HUDEP-2 (cell line): Measurements from ENCODE around the gene PHPT1.
"Not testable (repeated sequence)": the region's sequence is repeated elsewhere in the genome, so short reads cannot be mapped to it uniquely, and the experiment has no call there.

Experiments used
- DNase-seq, 76 experiments: peaks; one replicate each; lab custom pipeline; 2025; ENCODE audit not compliant: unreplicated experiment in 76 of 76; lab: John Stamatoyannopoulos, UW

Gene PHPT1

DNA sequence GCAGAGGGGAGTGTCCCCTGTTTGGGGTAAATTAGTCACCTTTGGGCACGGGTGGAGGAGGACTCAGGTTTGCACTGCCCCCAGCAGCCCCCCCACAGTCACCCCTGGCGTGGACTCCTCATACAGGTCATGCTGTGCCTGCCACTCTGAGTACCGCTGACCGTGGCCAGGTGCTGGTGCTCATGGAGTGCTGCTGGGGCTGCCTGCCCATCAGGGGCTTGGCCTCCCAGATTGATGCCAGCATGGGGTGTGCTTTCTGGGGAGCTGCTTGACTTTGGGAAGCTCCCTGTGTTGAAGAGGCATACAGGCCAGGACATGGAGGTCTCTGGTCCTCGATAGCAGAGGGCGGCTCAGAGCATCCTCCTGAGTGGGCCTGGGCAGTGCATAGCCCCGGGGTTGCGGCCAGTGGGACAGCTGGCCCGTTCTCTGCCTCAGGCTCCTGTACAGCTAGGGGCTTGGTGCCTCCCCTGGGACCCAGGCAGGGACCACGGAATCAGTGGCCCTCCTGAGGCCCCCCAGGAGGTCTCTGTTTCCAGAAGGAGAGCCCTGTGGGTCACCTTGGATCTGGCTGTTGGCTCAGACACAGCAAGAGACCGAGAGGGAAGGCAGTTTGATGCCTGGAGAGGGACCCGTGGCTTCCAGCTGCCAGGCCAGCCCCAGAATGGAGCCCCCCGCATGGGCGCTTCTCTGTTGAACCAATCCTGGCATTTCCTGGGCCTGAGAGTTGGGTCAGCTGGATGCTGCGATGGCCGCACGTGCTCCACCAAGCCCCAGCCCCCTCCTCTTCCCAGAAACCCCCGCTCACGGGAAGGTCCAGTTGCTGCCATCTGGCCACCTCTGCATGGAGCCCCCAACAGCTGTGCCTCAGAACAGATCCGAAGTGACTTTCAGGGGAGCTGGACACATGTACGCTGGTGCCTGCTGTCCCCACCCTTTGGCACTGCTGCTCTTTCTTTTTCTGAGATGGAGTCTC lies 13.0 kb upstream of the PHPT1 start:
- no peak for DNase-seq

DNA sequence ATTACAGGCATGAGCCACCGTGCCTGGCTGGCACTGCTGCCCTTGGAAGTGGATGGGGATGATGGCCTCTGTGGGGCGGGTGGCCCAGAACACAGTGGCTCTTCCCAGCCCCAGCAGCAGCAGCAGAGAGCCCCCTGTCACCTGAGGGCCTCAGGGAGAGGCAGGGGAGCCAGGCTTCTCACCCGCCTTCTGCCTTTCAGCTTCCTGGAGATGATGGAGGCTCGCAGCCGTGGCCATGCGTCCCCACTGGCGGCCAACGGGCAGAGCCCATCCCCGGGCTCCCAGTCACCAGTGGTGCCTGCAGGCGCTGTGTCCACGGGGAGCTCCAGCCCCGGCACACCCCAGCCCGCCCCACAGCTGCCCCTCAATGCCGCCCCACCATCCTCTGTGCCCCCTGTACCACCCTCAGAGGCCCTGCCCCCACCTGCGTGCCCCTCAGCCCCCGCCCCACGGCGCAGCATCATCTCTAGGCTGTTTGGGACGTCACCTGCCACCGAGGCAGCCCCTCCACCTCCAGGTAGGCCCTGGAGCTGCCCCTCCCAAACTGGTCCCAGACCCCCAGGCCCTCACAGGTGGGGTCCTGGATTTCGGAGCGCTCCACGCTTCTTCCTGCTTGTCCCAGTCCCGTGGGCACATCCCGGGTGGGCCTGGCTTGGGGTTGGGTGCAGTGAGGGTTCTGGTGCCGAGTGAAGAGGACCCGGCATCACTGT lies 11.9 kb upstream of the PHPT1 start:
- no peak for DNase-seq

DNA sequence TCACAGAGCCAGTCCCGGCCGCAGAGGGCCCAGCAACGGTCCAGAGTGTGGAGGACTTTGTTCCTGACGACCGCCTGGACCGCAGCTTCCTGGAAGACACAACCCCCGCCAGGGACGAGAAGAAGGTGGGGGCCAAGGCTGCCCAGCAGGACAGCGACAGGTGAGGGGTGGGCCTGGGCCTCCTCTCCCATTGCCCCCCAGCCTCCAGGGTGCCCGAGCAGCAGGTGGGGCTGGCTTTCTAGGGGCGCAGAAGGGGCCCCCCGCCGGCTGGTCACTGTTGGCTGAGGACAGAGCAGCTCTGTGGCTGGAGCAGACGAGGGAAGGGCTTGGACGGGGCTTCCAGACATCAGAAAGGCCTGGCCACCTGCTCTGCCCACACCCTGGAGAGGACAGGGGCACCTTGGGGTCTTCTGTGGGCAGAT lies 11.3 kb upstream of the PHPT1 start:
- not testable (repeated sequence) for DNase-seq

DNA sequence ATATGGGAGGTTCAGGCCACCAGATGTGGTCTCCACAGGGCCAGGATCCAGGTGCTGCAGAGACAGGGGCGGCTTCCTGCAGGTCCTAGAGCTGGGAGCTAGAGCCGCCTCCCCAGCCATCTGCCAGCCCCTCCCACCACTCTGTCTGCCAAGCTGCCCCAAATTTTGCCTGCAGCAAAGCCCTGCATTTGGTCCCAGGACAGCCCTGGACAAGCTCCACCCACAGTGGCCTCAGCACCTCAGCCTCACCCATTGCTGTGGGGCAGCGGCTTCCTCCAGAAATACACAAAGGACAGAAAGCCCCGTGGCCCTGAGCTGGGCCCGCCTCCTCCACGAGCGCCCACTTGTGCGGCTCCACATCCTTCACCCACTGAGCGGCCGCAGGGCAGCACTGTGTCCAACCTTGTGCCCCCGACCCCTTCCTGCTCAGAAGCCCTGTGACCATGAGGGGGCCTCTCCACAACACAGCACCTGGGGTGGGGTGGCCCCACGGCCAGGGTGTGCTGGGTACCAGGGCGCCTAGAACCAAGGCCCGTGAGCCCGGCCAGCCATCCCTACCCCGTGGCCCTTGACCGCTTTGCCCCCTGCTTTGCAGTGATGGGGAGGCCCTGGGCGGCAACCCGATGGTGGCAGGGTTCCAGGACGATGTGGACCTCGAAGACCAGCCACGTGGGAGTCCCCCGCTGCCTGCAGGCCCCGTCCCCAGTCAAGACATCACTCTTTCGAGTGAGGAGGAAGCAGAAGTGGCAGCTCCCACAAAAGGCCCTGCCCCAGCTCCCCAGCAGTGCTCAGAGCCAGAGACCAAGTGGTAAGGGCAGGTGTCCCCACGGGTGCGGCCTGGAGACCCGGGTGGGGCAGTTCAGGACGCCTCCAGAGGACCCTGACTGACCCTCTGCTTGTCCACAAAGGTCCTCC lies 10.6 kb upstream of the PHPT1 start:
- DNase-seq = peak in 3 of 76 experiments; percentile 11 to 25 (median 20)

DNA sequence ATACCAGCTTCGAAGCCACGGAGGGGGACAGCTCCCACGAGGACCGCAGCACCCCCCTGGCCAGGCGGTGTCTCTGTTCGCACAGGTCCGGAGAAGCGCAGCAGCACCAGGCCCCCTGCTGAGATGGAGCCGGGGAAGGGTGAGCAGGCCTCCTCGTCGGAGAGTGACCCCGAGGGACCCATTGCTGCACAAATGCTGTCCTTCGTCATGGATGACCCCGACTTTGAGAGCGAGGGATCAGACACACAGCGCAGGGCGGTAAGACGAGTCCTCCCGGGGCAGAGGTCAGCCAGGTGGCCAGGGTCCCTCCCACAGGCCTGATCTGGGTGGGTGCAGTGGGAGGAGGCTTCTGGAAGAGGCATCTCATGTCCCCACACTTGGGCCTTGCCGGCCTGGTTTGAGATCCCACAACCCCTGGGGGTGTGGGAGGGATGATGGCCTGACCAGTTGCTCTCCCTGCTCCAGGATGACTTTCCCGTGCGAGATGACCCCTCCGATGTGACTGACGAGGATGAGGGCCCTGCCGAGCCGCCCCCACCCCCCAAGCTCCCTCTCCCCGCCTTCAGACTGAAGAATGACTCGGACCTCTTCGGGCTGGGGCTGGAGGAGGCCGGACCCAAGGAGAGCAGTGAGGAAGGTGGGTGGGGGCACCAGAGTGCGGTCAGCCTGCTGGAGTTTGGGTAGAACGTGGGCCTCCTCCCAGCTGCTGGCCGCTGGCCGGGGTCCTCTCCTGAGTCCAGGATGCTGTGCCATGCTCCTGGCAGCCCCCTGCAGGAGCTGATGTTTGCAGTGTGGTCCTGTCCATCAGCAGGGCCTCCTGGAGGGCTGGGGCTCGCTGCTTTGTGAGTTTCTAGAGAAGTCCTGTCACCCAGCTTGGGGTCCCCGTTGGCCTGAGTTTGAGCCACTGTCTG lies 9.7 kb upstream of the PHPT1 start:
- DNase-seq = no peak

DNA sequence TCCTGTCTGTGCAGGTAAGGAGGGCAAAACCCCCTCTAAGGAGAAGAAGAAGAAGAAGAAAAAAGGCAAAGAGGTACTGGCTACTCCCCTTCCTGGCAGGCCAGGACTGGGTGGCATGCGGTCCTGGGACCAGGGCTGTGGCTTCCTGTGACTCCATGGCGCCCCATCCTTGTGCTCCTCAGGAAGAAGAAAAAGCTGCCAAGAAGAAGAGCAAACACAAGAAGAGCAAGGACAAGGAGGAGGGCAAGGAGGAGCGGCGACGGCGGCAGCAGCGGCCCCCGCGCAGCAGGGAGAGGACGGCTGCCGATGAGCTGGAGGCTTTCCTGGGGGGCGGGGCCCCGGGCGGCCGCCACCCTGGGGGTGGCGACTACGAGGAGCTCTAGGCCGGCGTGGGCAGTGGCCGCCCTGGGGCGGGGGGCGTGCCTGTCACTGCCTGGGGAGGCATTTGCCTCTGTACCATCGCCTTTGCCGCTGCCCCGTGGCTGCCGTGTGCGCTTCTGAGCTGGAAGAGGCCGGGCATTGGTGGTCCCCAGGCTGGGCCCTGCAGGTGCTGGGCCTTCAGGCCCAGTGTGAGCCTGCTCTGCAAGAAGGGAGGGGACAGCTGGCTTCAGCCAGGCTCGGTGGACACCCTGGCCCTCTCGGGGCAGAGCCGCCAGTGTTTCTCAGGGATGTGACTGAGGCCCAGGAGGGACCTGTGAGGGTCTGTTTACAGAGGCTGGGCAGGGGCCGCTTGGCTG lies 8.9 kb upstream of the PHPT1 start:
- DNase-seq = peak in 6 of 76 experiments; percentile 14 to 37 (median 26)

DNA sequence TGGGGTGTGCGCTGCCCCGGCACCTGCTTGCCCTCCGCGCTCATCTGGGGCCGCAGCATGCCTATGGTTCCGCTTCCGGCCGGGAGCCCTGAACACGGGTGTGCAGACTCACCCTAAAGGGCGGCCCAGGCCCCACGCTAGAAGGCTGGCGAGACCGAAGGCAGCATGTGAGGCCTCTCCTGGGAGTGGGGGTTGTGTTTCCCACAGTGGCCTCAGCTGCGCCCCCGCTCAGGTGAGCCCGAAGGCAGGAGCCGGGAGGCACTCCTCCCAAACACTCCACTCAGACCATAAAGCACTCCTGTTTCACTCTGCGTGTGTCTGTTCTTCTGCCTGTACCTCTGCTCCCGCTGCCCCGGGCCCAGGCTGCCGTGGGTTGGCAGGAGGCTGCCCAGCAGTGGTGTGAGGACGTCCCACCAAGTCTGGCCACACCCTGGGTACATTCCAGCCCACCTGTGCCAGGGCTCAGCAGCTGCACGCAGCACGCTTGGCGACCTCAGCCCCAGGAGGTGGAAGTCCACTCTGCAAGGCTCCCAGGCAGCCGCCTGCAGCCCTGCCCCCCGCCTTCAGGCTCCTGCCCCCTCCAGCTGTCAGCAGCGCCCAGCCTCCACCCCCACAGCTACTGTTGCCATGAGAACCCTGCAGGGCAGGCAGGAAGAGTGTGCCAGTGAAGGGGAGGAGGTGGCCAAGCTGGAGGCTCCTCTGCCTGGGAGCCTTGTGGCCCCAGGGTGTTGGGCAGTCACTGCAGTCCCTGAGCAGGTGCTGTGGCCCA lies 8.1 kb upstream of the PHPT1 start:
- peak in 63 of 76 experiments; percentile 9 to 86 (median 54) for DNase-seq

DNA sequence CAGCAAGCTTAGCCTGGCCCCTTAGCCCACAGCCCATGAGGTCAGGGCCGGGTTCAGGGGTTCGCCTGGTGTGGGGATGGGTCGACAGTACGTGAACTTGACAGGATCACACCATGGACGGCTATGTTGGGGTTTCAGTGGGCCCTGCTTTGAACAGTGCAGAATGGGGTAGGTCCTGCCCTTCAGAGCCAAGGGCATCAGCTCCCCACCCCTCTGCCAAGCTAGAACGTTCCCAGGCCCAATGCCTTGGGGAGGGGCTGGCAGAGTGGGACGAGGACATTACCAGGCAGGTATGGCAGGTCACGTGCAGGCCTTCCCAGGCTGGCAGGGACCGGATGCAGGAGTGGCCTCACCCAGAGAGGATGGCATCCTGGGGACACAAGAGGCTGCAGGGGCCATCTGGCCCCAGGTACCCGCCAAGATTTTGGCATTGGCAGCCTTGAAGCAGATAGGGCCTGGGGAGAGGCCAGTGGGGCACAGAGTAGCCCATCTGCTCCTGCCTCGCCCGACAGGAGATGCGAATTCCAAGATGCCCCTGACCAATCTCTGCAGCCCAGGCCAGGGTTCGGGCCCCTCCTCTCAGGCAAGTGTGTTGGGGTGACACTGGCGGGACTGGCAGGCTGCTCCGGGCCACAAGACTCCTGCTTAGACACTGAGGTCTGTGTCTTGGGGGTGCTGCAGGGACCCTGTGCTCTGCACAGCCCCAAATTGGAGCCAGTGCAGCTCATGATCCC lies 7.4 kb upstream of the PHPT1 start:
- peak in 1 of 76 experiments; percentile 32 for DNase-seq

DNA sequence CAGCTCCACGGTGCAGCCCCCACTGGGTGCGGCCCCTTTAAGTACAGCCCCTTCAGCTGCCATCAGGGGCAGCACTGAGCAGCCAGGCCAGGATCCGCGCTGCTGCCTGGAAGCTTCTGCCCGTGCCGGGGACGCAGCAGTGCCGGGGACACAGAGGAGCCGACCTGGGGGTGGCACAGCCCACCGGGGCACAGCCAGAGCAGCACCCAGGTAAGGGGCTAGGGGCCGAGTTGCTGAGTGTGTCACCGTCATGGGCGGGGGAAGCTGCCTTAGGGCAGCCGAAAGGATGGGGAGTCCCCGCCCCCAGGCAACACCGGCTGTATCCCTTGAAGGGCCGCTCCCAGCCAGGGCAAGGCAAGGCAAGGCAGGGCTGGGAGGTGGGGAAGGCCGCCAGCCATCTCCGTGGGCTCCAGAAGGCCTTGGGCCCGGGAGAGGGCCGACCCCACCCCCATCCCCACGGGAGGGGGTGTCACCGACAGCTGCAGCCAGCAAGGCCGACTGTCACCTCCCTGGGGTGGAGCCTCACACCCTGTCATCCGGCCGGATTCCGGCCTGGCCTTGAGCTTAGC lies 6.7 kb upstream of the PHPT1 start, which contains the start of gene AJM1:
AJM1 (plus strand) TSS at position 99 of the 569 bp plus-strand sequence. CDS start 1,937 bp downstream, outside the sequence.
- peak in 70 of 76 experiments; percentile 12 to 82 (median 59) for DNase-seq

DNA sequence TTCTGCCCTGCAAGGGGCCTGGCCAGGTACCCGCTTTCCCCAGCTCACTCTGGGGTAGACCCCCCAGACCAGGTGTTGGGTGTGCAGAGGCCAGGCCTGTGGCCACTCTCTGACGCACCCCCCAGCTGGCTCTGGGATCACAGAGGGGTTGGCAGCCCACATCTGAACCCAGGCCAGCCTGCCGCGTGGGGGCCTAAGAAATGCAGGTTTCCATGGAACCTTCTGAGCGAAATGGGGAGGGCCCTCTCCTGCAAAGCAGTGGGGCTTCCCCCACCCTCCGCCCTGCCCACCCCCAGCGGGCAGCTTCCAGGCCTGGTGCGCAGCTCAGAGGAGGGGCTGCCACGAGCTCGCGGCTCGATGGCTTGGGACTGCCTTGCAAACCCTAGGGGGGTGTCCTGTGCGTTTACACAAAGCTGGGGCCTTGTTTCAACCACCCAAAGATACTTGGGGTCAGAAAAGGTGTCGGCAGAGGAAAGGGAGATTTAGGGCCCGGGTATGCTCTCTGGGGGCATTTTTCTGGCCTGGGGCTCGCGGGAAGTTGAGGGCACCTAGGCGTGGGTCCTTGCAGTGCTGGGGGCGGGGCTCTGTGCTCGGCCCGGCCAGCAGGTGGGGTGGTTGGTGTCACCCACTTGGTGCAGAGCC lies 5.9 kb upstream of the PHPT1 start:
- not testable (repeated sequence) for DNase-seq

DNA sequence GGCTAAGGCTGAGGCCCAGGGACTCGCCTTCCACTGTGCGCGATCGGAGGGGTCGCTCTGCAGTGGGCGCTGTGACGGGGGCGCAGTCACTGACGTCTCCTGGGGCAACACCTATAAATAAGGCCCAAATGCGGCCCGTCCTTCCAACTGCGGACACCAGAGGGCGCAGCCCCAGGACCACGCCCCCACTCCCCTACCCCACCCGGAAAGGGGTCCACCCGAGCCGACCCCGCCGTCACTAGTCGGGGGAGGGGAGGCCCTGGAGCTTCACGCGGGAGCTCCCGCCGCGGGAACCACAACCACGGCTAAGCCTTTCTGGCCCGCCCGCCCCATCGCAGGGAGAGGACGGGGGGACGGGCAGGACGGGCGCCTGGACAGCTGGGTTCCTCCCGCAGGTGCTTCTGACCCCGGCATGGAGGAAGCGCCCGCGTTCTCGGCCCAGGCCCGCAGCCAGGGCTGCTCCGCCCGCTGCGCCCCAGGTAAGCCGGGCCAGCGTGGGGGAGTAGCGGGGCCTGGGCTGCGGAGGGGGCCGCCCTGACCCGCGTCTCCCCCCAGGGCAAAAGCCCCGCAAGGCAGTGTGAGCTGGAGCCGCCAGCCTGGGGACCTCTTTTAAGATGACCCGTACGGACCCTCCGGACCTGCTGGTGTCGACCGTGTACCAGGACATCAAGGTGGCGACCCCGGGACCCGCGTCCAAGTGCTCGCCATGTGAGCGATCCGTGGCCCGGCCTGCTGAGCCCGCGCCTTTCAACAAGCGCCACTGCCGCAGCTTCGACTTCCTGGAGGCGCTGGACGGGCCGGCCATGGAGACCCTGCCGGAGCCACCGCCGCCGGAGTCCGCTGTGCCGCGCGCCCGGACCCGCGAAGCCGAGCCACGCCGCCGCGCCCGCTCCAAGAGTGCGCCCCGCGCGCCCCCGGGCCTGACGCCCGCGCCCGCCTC lies 5.1 kb upstream of the PHPT1 start:
- peak in 24 of 76 experiments; percentile 5 to 41 (median 18) for DNase-seq

DNA sequence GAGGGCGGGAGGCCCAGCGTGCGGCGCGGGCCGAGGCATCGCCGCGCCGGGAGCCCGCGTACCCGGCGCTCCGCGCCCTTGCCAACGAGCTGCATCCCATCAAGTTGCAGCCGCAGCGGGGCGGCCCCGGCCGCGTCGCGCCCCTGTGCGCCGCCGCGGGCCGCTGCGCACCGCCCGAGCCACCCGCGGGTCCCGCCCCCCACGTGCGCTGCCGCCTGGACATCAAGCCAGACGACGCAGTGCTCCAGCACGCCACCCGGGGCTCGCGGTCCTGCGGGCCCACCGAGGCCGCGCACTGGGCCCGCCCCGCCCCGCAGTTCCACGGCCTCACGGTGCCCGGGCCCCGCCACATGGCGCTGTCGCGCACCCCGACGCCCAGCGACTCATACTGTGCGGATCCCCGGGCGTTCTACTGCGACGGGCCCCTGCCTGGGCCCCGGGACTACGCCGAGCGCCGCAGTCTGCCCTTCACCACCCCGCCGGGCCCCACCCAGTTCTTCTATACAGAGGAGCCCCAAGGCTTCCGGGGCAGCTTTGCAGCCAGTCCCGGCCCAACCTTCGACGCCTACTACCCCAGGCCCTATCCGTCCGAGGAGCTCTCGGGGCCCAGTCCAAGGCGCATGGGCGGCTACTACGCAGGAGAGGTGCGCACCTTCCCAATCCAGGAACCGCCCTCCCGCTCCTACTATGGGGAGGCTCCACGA lies 4.3 kb upstream of the PHPT1 start:
- DNase-seq = peak in 3 of 76 experiments; percentile 15 to 20 (median 18)

DNA sequence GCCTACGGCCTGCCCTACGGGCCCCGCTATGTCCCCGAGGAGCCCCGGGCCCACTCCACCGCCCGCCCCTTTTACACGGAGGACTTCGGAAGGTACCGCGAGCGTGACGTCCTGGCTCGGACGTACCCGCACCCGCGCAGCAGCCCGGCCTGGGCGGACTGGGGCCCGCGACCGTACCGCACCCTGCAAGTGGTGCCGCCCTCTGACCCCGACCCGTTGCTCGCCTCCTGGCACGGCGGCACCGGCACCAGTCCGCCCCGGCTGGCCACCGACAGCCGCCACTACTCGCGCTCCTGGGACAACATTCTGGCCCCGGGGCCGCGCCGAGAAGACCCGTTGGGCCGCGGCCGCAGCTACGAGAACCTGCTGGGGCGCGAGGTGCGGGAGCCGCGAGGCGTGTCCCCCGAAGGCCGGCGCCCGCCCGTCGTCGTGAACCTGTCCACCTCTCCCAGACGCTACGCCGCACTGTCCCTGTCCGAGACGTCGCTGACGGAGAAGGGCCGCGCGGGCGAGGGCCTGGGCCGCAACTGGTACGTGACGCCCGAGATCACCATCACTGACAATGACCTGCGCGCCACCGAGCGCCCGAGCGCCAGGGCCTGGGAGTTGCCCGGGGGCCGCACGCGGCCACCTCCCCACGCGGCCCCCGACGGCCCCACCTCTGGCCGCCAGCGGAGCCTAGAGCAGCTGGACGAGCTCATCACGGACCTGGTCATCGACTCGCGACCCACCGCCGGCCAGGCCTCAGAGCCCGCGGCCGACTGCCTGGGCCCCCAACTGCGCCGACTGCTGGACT lies 3.5 kb upstream of the PHPT1 start:
- no peak for DNase-seq
